Measurements from ENCODE around the gene OPN1LW. TPM values are rescaled to one million over a fixed set of nuclear protein-coding genes. Genes with fewer than 3 reads are reported as not detected.

The OPN1LW gene
- total and polyA plus RNA-seq, 2 of the 8 experiments (the other 6 are each of a cell fraction or from before 2014, with no cell fraction given): not detected

GRCh38 chrX:154142386-154142785, 1.7 kb upstream of the OPN1LW start:
- POLR2A ChIA-PET (ENCODE audit: partially characterized antibody): no interaction called here
- Histone ChIP-seq H3K36me3 (ENCODE audit: control insufficient read depth in 2 of 4, insufficient read depth in 4 of 4, low read length in 3 of 4) (no peaks in the 10 kb centered on the region), H3K27me3 (replicated peaks in 1 of 4; ENCODE audit: control insufficient read depth in 3 of 4, extremely low read depth in 1 of 4, insufficient read depth in 3 of 4, low read length in 3 of 4) (no peaks in the 10 kb centered on the region), H4K5ac (ENCODE audit: insufficient read length, low read depth, low read length) (no peak overlapping the region), H2BK120ac (replicated peaks; ENCODE audit: low read depth, low read length) (no peak overlapping the region), H3K9me3 (ENCODE audit: insufficient read depth in 2 of 2, low read depth in 1 of 2, low read length in 1 of 2) (no peaks in the 10 kb centered on the region), H3K4me1 (replicated peaks in 1 of 4; ENCODE audit: control insufficient read depth in 3 of 4, insufficient read depth in 4 of 4, low read length in 3 of 4) (no peaks in the 10 kb centered on the region), H2BK15ac (ENCODE audit: low read length) (no peak overlapping the region), H3K79me1 (ENCODE audit: low read depth, low read length) (no peaks in the 10 kb centered on the region), H3K23me2 (ENCODE audit: low read depth, low read length) (no peaks in the 10 kb centered on the region), H3K56ac (replicated peaks; ENCODE audit: insufficient read length, low read depth, low read length) (no peak overlapping the region), H3K18ac (ENCODE audit: extremely low read depth, low read length) (no peak overlapping the region), H2AK5ac (ENCODE audit: low read depth, low read length) (no peak overlapping the region), H3K4me3 (ENCODE audit: extremely low read depth in 1 of 4, insufficient read depth in 2 of 4, low read depth in 3 of 4, low read length in 4 of 4) (no peak overlapping the region), H2AFZ (ENCODE audit: low read length) (no peak overlapping the region), H4K20me1 (replicated peaks in 1 of 2; ENCODE audit: control insufficient read depth in 1 of 2, insufficient read depth in 2 of 2, low read length in 2 of 2) (no peaks in the 10 kb centered on the region), H4K91ac (replicated peaks; ENCODE audit: insufficient read length, low read length) (no peak overlapping the region), H3K27ac (ENCODE audit: low read depth, low read length) (no peak overlapping the region), H3K4me2 (ENCODE audit: insufficient read depth in 1 of 2, low read depth in 2 of 2, low read length in 2 of 2) (no peak overlapping the region), H3K23ac (ENCODE audit: insufficient read length) (no peak overlapping the region), H3K14ac (ENCODE audit: insufficient read length) (no peak overlapping the region), H3K4ac (replicated peaks; ENCODE audit: insufficient read length, low read depth, low read length) (no peak overlapping the region), H3K9ac (replicated peaks in 1 of 4; ENCODE audit: extremely low read depth in 1 of 4, low read depth in 3 of 4, low read length in 3 of 4) (no peak overlapping the region), H2BK12ac (ENCODE audit: low read depth, low read length) (no peak overlapping the region), H4K8ac (ENCODE audit: extremely low read depth, insufficient read depth, low read length) (no peak overlapping the region), H2BK5ac (ENCODE audit: low read depth, low read length) (no peak overlapping the region), H3K79me2 (ENCODE audit: control insufficient read depth in 1 of 2, insufficient read depth in 2 of 2, low read length in 2 of 2) (no peaks in the 10 kb centered on the region), H2BK20ac (ENCODE audit: low read length) (no peak overlapping the region)
- TF ChIP-seq CEBPB (IDR thresholded peaks at IDR 0.05; ENCODE audit: low read depth, low read length) (no peak), CTCF (IDR thresholded peaks at IDR 0.05; ENCODE audit: control extremely low read depth in 1 of 3, insufficient read depth in 1 of 3, low read depth in 1 of 3, low read length in 3 of 3) (no peak)
- FAIRE-seq (no peak), DNase-seq (ENCODE audit: low read depth in 1 of 2, low spot score in 2 of 2) (no peak)
- CTCF ChIA-PET (ENCODE audit: partially characterized antibody): no interaction called here
- 95% methylated on average over 6 of the region's 8 CpGs; no CpG with 5 or more reads in 1 of the 2 experiments for WGBS, 2 experiments (ENCODE audit: extremely low coverage in 1 of 2, insufficient coverage in 1 of 2, insufficient read length in 1 of 2, insufficient replicate concordance in 2 of 2, low coverage in 1 of 2, low lambda C conversion rate in 2 of 2, missing lambda C conversion rate in 1 of 2)

Measured in H1 (cell line).